ENCODE results near the gene STK10. TPM values are rescaled to one million over a fixed set of nuclear protein-coding genes. Genes with fewer than 3 reads are reported as not detected.

STK10 gene
- total RNA-seq, 1 experiment from 2014 or later = 8.0 TPM

DNA sequence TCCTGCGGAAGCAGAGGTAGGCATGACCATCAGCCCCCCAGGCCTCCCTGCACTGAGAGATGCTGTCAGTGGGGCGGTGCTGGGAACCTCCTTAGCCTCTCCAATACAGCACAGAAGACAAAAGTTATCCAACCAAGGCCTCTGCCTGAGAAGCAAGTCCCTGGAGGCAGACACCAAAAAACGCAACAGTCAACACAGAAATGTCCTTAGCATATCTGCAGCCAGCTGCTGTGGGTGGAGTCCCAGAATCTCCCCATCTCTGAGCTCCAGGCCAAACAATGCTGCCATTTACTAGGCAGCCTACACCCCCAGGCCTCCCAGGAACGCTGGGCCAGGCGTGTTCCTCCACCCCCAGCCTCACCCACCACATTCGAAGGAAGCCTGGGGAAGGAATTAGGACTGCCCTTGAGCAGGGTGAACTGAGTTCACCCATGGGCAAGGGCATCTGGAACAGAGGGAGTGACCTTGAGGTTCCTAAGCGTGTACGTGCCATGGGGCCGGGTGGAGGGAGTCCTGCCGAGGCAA, 43.7 kb downstream of the STK10 start:
- no peak for DNase-seq (ENCODE audit: low spot score)

DNA sequence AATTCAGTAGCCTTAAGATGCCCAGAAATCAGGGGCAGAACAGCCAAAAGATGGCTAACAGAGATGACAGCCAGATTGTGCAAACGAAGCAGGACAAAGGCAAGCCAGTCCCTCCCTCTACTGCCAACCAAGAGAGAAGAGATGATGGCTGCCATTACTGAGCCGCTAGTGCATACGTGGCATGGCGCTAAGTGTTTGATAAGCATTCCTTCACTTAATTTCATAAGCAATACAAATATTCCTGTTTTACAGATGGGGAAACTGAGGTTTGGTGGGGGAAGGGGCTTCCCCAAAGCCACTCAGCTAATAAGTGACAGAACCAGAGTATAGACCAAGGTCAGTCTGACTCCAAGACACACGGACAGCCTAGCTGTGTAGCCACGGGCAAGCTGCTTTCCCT, 44.1 kb downstream of the STK10 start:
- DNase-seq (ENCODE audit: low spot score) = no peak

GRCh38 chr5:172142709-172143215, 45.3 kb downstream of the STK10 start:
- no peak for DNase-seq (ENCODE audit: low spot score)

- no peak for DNase-seq (ENCODE audit: low spot score)
Measured at GRCh38 chr5:172141949-172142319, 46.1 kb downstream of the STK10 start.

DNA sequence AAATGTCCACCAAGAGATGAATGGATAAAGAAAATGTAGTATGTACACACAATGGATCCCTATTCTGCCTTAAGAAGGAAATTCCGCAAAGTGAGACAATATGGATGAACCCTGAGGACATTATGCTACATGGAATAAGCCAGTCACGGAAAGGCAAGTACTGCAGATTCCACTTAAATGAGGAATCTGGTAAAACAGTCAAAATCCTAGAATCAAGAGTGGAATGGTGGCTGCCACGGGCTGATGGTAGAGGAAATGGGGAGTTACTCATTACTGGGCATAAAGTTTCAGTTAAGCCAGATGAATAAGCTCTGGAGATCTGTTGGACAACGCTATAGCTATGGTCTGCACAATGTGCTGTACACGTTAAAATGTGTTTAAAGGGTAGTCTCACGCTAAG, 47.2 kb downstream of the STK10 start:
- DNase-seq (ENCODE audit: low spot score) = no peak

- no peak for DNase-seq (ENCODE audit: low spot score)
Measured at GRCh38 chr5:172140120-172140519, 47.9 kb downstream of the STK10 start.

DNA sequence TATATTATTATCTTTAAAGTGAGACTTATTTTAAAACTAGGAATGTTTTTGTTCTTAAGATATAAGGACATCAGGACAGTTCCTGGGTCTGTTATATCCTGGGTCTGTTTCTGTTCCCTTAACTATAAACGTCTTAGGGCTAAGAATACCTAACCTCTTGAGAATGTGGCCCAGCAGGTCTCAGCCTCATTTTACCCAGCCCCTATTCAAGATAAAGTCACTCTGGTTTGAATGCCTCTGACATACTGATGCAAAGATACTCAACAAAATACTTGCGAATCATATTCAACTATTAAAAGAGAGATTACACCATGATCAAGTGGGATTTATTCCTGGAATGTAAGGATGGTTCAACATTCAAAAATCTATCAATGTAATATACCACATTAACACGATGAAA, 51.0 kb downstream of the STK10 start:
- DNase-seq (ENCODE audit: low spot score) = no peak

GRCh38 chr5:172133359-172134029, 54.5 kb downstream of the STK10 start:
- no peak for DNase-seq (ENCODE audit: low spot score)

DNA sequence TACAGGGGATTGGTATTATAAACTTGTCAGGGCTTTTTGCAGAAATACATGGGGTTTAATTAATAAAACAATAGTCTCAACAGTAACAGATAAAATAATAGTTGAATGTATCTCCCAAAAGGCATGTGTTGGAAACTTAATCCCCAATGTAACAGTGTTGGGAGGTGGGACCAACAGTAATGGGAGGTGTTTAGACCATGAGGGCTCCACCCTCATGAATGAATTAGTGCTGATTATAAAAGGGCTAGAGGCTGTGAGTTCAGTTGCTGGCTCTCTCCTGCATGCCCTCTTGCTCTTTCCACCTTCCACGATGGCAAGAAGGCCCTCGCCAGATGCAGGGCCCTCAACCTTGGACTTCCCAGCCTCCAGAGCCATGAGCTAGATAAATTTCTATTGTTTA, 56.3 kb downstream of the STK10 start:
- no peak for DNase-seq (ENCODE audit: low spot score)

DNA sequence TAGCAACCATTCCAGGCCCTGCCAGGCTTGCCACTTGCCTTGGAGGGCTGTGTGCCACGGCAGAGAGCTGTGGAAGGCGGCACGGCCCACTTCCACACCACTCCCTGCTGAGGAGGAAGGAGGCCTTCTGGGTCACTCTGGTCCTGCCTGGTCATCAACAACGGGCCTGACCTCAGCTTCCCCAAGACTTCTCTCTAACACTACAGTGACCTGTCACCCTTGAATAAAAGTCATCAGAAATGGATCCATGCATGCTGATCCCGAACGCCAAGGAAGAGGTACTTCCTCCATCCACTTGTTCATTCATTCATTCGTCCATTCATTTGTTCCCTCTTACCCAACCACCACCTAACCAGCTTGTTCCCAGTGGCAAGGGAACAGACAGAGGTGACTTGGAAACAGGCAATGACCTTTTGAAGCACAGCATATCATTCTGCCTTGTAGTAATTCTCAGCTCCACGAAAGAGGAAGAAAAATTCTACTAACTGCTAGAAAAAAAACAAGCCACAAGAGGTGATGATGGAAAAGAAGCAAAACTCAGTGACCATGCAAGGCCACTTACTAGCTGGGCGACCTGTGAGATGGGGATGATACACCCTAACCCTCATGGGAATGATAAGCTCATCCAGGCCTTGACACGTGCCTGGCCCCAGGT, 58.6 kb downstream of the STK10 start:
- DNase-seq (ENCODE audit: low spot score) = no peak

DNA sequence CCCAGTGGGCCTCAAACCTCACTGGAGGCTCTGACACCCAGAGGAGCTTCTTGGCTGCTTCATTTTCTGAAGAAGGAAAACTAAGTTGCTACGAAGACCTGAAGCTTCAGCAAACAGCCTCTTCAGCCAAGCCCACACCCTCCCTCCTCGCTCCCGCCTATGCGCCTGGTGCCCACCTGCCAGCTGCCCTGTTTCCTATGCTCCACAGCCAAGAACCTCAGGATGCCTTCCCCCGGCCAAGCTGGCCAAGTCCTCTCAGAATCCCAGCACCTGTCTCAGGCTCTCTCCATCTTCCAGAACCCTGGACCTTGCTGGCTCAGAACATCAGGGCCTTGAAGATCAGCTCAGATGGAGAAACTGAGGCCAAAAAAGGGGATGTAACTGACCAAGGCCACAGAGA, 60.4 kb downstream of the STK10 start:
- DNase-seq (ENCODE audit: low spot score) = no peak

- peak; percentile 71 for DNase-seq (ENCODE audit: low spot score)
Measured at GRCh38 chr5:172123269-172123692, 64.7 kb downstream of the STK10 start.

- no peak for DNase-seq (ENCODE audit: low spot score)
Measured at GRCh38 chr5:172119921-172120688, 67.9 kb downstream of the STK10 start.

DNA sequence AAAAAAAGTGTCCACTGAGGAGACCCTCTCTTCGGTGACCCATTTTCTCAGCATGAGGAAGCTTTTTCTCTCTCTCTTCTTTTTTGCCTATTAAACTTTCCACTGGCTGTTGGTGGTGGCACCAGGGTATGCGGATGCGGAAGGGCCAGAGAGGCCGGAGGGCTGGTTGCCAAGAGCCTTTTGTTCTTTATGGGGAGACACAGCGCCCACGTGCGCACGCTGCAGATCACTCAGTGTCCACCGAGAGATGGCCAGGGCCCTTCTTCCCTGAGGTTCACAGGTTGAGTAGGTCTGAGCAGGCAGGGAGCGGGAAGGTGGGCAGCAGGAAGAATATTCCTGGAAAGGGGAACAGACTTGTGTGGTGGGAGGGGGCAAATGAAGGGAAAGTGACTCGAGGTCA, 69.1 kb downstream of the STK10 start:
- no peak for DNase-seq (ENCODE audit: low spot score)

GRCh38 chr5:172117977-172118701, 69.9 kb downstream of the STK10 start:
- DNase-seq (ENCODE audit: low spot score) = no peak

GRCh38 chr5:172115541-172115982, 72.5 kb downstream of the STK10 start:
- DNase-seq (ENCODE audit: low spot score) = no peak

- DNase-seq (ENCODE audit: low spot score) = no peak
Measured at GRCh38 chr5:172114875-172115422, 73.1 kb downstream of the STK10 start.

DNA sequence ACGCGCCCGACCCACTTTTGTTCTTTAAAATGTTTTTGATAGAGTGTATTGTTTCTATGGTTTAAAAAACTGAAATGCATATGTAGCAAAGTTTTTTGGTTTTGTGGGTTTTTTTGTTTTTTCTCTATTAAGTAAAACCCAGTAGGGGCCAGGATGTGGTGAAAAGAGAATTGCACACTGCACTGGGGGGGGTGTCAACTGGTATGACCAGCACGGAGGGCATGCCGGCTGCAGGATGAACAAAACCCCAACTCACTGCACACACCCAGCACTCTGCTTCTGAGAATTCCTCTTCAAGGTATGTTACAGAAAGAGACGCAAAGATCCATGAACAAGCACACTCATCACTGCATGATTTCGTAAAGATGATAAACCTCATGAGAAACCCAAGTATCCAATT, 75.0 kb downstream of the STK10 start:
- DNase-seq (ENCODE audit: low spot score) = peak; percentile 39

DNA sequence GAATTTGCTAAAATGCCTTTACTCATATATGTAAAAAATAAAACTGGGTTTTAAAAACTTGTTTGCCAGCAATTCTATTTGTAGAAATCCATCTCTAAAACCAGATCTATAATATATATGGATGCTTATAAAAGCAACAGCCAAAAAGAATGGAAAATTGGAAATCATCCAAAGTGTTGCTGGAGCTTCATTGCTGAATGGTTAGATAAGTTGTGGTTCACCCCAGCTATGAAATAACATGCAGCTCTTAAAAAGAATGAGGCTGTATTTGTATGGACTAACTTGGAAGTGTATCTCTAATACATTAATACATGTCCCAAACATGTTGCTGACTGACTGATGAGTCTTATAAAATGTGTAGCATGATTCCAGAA, 76.2 kb downstream of the STK10 start:
- DNase-seq (ENCODE audit: low spot score) = peak; percentile 50

DNA sequence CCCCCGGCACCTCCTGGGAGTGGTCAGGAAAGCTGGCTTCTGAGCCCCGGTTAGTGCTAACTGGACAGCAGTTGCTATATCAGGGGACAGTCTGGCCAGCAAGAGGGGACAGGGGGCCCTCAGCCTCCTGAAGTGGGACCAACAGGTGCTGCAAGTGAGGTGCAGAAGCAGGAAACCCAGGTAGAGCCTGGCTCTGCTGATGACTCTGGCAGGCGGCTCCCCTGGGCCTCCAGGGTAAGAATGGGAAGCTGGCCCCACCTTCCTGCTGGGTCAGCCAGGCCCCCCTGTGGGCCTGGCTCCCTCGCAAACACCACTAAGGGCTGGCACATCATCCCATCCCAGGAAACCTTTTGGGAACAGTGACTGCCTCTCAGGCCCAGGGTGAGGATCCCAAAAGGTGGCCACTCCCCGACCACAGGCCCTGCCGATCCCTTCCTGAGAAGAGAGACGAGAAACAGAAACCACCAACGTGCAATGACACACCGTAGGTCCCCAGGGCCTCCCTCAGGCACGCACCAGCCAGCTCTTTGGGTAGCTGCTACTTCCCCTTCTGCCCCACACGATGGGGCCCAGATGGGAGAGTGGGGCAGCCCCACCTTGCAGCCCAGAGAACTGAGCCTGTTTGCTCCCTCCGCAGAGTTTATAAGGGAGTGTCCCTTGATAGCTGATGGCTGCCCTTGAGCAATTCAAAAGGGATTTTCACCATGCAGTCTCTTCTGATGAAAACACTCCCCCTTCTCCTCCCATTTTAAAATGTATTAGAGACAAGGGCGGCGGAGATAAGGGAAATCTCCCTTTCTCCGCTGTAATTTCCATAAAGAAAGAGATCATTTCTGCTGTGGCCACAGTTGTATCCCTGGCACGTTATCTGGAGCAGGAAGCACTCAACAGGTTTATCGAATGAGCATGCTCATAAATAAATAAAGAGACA, 76.8 kb downstream of the STK10 start:
- peak; percentile 78 for DNase-seq (ENCODE audit: low spot score)

Data from H4 (cell line).